ENCODE data around the gene TCIRG1.

TCIRG1 gene

DNA sequence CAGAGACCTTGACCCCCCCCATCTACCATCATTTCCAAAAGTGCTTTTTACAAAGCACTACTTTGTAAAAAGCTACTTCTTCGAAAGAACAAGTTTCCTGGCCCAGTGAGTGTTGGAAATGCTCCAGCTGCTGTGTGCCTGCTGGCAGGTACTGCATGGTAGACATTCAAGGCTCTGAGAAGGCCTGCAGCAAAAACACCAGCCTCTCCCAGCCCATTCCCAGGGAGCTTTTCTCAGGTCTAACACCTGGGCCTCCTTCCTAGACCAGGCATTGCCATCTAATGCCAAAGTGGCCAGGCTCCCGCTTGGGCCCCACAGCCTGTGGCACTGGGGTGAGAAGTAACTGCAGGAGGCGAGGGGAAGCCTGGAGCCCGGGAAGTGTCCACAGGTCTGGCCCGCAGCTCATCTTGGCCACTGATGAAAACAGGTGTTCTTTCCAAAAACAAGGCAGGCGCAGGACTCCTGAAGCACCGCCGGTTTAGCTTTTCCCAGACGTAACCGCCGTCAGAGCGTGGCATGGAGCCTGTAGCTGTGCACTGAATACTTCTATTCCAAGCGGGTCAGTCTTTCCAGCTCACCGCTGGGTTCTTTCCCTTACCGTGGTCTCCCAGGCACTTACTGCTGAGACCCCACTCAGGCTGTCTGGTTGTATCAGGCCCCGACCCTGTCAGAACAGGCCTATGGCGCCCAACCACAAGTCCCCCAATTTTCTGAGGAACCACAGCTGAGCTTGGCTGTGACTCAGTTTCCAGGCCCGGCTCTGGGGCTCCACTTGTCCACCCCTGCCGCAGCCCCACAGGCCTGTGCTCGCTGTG is 1.2 kb upstream of the TCIRG1 start:
- no peak for DNase-seq (ENCODE audit: low read depth in 2 of 2)

DNA sequence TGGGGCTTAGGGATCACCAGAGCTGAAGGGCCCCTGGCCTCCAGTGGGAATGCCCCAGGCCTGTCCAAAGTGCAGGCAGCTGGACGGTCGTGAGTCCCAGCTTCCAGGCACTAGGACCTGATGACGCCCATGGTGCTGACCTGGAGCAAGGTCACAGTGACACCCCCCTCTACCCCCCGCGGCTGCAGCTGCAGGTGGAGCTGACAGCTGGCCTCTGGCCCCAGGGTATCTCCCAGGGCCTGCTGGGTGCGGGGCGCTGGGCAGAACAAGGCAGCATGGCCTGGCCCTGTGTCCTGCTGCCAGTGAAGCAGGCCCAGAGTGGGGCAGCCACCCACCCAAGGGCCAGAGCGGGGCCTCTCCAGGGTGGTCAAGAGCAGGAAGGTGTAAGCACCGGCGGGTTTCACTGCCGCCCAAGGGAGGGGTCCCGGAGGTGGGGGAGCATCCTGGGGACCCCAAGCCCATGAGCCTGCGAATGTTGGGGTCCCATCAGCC is 553 bp upstream of the TCIRG1 start:
- no peak for DNase-seq (ENCODE audit: low read depth in 2 of 2)

DNA sequence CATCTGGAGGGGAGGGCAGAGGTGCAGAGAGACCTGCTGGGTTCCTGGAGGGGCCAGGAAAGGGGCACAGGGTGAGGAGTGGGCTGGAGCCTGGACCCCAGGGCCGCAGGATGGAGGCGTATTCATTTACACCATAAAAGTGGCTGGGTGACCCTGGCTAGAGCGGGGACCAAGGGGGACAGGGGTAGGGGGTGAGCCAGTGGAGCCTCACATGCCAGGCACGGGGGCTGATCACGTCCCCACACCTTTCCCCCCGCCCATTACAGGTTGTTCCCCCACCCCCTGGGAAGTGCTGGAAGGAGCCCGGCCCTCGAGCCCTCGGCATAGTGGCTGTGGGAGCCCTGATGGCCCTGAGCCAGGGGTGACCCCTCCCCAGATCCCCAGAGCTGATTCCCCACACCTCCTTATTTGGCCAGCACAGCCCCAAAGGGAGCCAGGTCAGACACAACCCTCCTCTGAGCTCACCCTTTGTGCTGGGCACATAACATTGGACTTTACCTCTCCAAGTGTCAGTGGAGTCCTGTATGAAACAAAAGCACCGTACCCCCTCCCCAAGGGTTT is 781 bp downstream of the TCIRG1 start:
- DNase-seq (ENCODE audit: low read depth in 2 of 2) = no peak

DNA sequence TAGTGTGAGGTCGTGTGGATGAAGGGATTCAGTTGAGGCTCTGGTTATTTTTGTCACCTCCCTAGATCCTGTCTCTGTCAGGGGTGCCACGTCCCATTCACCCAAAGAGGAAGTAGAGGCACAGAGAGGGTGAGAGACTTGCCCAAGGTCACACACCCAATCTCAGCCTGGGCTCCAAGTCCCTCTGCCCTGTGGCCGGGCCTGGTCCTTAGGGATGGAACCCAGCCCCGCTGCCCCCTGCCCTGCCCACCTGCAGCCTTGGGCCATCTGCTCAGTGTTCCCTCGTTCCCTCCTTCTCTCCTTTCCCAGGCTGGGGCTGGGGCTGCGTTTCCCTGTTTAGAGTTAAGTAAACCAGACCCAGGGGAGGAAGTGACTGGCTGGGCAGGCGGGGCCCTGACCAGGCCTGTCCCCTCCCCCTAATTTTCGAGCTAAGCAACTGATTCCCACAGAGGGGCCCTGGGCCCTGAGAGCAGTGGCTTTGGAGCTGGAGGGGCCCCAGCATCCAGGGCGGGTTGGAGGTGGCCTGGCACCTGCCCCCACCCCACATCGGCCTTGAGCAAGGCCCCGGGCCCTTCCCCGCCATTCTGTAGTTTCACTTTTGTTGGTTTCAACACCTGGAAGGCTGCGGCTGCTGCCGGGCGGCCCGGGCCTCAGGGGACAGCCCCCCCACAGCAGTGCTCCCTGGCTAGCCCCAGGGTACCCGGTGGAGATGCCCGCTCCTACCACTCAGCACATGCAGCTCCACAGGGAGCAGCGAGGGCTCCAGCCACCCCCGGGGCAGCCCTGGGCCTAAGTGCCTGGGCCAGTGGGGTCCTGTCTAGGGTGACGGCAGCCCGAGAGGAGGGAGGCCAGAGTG is 1.5 kb downstream of the TCIRG1 start:
- no peak for DNase-seq (ENCODE audit: low read depth in 2 of 2)

DNA sequence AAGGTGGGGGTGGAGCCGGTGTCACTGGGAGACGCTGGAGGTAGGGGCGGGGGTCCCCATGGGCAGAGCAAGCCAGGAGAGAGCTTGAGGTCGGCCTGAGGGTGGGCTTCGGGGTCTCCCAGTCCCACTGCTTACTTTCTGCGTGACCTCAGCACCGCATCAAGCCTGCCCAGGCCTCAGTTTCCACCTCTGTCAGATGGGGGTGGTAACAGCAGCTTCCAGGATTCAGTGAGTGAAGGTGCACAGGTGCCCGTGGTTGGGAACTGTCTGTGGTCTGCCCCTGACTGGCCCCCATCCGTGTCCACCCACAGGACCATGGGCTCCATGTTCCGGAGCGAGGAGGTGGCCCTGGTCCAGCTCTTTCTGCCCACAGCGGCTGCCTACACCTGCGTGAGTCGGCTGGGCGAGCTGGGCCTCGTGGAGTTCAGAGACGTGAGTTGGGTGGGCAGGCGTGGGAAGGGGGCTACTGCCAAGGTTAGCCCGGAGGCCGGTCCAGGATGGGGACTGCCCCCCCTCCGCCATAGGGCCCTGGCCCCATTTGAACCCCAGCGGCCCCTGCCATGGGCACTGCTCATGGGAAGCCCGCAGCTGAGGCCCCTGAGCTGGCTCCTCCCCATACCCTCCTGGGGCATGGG is 2.2 kb downstream of the TCIRG1 start:
- no peak for DNase-seq (ENCODE audit: low read depth in 2 of 2)

DNA sequence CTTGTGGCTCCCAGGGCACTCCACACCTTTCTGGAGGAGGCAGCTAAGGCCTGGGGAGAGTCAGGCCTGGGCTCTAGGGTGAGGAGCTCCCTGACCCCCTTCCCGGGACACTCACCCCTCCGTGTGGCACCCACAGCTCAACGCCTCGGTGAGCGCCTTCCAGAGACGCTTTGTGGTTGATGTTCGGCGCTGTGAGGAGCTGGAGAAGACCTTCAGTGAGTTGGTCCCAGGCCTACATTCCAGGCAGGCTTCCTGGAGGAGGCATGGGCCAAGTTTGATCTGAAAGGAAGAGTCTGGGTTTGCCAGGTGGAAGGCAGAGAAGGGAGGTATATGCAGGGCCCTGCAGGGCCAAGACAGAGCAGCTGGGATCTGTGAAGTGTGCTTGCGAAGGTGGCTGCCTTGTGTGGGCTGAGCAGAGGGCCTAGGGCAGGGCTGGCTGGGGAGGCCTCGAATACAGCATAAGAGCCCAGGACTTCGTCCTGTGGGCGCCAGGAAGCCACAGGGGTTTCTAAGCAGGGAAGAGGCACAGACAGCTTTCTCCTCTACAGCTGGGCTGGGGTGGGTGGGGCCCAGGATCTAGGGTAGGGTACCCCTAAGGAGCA is 2.9 kb downstream of the TCIRG1 start:
- DNase-seq (ENCODE audit: low read depth in 2 of 2) = no peak

DNA sequence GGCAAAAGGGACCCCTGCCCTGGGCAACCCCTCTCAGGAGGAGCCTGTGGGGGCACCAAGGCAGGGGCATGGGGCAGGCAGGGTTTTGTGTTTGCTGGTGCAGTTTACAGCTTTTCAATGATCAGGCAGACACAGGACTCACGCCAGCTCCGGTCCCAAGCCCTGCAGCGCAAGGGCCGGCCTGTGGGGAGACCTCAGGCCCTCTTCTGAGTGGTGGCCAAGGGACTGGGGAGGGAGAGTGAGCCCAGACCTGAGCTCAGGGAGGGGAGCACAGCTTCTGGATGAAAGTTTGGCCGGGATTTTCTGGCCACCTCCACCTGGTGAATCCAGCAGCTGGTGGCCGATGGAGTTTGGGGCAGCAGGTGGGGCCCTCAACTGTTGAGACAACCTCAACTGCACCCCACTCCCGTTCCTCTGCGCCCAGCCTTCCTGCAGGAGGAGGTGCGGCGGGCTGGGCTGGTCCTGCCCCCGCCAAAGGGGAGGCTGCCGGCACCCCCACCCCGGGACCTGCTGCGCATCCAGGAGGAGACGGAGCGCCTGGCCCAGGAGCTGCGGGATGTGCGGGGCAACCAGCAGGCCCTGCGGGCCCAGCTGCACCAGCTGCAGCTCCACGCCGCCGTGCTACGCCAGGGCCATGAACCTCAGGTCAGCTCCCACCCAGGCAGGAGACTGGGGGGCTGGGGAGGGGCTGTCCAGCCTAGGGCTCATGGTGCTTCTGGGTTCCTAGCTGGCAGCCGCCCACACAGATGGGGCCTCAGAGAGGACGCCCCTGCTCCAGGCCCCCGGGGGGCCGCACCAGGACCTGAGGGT is 3.6 kb downstream of the TCIRG1 start:
- DNase-seq (ENCODE audit: low read depth in 2 of 2) = no peak

DNA sequence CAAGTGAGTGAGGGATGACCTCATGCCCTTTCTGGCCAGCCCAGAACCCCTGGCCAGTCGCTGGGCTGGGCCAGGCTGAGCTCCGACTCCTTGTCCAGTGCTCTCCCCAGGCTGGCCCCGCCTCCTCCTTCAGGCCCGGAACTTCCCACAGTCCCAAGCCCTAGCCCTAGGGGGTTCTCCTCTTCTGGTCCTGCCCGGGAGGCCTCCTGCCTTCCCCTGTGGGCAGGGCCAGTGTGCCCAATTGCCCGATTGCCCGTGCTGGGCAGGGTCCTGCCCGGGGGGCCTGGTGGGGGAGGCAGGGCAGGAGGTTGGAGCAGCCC is 4.2 kb downstream of the TCIRG1 start:
- no peak for DNase-seq (ENCODE audit: low read depth in 2 of 2)

DNA sequence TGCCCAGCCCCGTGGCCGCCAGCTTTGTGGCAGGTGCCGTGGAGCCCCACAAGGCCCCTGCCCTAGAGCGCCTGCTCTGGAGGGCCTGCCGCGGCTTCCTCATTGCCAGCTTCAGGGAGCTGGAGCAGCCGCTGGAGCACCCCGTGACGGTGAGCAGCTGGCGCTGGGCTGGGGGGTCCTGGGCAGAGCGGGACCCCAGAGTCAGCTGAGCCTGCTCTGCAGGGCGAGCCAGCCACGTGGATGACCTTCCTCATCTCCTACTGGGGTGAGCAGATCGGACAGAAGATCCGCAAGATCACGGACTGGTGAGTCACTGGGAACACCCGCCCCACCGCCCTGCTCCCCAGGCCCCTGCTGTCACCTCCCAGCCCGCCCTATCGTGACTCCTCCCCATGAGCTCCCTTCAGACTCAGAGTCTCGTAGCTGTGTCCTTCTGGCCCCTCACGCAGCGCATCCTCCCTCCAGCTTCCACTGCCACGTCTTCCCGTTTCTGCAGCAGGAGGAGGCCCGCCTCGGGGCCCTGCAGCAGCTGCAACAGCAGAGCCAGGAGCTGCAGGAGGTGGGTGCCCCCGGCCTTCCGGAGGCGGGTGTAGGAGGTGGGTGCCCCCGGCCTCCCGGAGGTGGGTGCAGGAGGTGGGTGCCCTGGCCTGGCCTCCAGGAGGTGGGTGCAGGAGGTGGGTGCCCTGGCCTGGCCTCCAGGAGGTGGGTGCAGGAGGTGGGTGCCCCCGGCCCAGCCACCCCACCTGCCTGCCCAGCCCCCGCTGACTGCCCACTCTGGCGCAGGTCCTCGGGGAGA is 4.7 kb downstream of the TCIRG1 start:
- DNase-seq (ENCODE audit: low read depth in 2 of 2) = no peak

DNA sequence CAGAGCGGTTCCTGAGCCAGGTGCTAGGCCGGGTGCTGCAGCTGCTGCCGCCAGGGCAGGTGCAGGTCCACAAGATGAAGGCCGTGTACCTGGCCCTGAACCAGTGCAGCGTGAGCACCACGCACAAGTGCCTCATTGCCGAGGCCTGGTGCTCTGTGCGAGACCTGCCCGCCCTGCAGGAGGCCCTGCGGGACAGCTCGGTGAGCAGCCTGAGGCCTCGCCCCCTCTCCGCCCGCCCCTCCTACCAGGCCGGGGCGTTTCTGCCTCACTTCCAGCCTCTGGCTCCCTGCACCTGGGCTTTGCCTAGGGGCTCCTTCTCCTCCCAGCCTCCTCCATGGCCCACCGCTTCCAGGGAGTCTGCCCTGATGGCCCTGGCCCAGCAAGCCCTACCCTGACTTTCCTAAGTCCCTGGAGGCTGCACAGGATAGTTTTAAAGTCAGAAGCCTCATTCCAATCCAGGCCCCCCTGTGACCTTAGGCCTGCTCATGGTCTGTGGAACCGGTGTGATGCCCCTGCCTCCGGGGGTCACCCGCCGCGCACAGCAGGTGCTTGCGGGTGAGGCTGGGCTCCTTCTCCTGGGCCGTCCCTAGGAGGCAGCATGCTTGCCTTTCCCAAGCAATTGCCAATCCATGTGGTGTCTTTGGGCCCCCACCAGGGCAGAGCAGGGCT is 5.5 kb downstream of the TCIRG1 start:
- no peak for DNase-seq (ENCODE audit: low read depth in 2 of 2)

DNA sequence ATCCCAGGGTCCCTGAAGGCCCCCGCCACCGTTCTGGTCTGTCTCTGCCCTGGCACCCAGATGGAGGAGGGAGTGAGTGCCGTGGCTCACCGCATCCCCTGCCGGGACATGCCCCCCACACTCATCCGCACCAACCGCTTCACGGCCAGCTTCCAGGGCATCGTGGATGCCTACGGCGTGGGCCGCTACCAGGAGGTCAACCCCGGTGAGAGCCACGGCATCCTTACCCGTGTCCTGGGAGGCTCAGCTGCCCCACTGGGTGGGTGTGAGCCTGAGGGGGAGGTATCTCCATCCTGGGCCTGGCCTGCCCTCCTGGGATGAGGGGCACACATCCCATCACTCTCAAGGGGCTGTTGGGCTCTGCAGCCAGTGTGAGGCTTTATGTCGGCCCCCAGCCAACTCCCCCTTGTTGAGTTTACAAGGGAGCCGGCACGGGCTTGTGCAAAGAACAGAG is 6.1 kb downstream of the TCIRG1 start:
- DNase-seq (ENCODE audit: low read depth in 2 of 2) = no peak

DNA sequence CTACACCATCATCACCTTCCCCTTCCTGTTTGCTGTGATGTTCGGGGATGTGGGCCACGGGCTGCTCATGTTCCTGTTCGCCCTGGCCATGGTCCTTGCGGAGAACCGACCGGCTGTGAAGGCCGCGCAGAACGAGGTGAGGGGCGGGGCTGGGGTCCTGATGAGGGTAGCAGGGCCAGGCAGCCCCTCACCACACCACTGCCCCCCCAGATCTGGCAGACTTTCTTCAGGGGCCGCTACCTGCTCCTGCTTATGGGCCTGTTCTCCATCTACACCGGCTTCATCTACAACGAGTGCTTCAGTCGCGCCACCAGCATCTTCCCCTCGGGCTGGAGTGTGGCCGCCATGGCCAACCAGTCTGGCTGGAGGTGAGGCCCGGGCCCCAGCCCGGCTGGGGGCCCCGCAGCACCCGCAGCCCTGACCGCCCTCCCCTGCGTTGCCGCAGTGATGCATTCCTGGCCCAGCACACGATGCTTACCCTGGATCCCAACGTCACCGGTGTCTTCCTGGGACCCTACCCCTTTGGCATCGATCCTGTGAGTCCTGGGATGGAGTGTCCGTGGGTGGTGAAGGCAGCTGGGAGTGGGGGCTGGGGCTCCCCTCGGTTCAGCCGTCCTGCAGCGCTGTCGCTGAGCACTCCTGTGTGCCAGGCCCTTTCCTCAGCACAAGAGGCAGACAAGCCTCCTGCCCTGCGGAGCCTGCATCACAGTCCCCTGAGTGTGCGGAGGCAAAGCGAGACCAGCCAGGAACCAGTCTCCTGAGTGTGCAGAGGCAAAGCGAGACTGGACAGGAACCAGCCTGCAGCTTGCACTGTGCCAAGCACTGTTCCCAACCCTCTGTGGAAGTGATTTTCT is 8.8 kb downstream of the TCIRG1 start:
- no peak for DNase-seq (ENCODE audit: low read depth in 2 of 2)

DNA sequence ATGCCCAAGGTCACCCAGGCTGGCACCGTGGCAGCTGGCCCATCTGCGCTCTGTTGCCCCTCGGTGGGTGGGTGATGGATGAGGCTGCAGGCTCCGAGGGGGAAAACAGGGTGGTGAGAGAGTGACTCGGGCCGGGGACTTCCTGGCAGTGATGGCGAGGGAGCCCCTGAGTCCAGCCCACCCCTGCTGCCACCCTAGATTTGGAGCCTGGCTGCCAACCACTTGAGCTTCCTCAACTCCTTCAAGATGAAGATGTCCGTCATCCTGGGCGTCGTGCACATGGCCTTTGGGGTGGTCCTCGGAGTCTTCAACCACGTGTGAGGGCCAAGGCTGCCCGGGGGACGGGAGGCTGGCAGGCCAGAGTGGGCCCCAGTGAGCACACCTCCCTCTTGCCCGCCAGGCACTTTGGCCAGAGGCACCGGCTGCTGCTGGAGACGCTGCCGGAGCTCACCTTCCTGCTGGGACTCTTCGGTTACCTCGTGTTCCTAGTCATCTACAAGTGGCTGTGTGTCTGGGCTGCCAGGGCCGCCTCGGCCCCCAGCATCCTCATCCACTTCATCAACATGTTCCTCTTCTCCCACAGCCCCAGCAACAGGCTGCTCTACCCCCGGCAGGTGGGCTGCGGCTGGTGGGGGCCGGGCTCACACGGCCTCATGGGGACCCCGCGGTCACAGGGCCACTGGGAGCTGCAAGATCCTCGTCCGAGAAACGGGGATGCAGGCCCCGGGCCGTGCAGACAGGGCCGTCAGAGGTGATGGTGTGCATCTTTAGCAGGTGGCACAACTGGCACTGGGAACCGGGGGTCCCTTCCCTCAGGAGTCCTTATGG is 10.1 kb downstream of the TCIRG1 start:
- DNase-seq (ENCODE audit: low read depth in 2 of 2) = no peak

DNA sequence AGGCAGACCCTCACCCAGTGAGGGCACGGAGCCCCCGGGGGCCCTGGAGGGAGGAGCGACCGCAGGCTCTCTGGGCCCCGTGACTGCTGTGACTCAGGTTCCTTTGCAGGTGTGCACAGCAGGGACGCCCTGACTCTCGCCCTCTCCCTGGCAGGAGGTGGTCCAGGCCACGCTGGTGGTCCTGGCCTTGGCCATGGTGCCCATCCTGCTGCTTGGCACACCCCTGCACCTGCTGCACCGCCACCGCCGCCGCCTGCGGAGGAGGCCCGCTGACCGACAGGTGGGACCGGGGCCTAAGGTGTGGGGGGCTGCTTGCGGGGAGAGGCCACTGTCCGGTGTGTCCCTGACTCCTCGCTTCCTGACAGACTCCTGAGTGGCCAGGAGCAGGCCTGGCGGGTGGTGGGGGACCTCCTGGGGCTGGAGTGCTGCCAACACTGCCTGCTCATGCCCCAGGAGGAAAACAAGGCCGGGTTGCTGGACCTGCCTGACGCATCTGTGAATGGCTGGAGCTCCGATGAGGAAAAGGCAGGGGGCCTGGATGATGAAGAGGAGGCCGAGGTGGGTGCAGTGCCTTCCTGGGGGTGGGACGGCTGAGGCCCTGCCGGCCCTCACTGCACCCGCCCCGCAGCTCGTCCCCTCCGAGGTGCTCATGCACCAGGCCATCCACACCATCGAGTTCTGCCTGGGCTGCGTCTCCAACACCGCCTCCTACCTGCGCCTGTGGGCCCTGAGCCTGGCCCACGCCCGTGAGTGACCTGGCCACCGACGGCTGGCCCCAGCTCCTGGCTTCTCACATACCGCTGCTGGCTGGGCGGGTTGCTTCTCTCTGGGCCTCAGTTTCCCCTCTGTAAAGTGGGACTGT is 10.9 kb downstream of the TCIRG1 start:
- DNase-seq (ENCODE audit: low read depth in 2 of 2) = no peak

DNA sequence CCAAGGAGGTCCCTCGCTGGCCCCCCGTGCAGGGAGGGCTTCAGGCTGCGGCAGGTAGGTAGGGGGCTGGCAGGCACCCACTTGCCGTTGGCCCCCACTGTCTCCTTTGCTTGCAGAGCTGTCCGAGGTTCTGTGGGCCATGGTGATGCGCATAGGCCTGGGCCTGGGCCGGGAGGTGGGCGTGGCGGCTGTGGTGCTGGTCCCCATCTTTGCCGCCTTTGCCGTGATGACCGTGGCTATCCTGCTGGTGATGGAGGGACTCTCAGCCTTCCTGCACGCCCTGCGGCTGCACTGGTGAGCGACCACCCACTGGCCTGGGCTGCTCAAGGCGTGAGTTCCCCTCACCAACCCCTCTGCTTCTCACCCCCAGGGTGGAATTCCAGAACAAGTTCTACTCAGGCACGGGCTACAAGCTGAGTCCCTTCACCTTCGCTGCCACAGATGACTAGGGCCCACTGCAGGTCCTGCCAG is 11.6 kb downstream of the TCIRG1 start:
- DNase-seq (ENCODE audit: low read depth in 2 of 2) = no peak

All from stimulated activated CD4-positive, alpha-beta T cell treated with anti-CD3 and anti-CD28 coated beads, Interleukin-15, amount 100 ng/mL, for 48 hours (primary cell).